Mesenchymal stem cell (in vitro differentiated cells and primary cell): Measurements from ENCODE around the gene GRIN2C.

Source experiments
- DNase-seq: peaks from one replicate; pipeline ENCODE4 v3.0.0-alpha.2; 2013
- H2AFZ ChIP-seq: one replicate; pipeline ENCODE4 v1.6.1; 2013; ENCODE audit warnings: low read depth, mild to moderate bottlenecking, control low read depth, inconsistent platforms, low read length, moderate library complexity
- H2AK5ac ChIP-seq: 2 replicates; pipeline ENCODE4 v1.6.1; 2013; ENCODE audit warnings: low read length, moderate library complexity, mild to moderate bottlenecking, inconsistent platforms; ENCODE audit not compliant: severe bottlenecking
- H2BK120ac ChIP-seq: one replicate; pipeline ENCODE4 v1.6.1; 2013; ENCODE audit warnings: low read depth, mild to moderate bottlenecking, inconsistent platforms, low read length, moderate library complexity
- H2BK12ac ChIP-seq, 2 experiments: one replicate each; pipeline ENCODE4 v1.6.1; 2013; ENCODE audit warnings: inconsistent platforms in 2 of 2, low read length in 2 of 2, mild to moderate bottlenecking in 2 of 2, moderate library complexity in 2 of 2, control low read depth in 1 of 2
- H2BK15ac ChIP-seq: one replicate; pipeline ENCODE4 v1.6.1; 2013; ENCODE audit warnings: mild to moderate bottlenecking, low read depth, inconsistent platforms; ENCODE audit not compliant: poor library complexity, severe bottlenecking
- H2BK5ac ChIP-seq: 2 replicates; pipeline ENCODE4 v1.6.1; 2013; ENCODE audit warnings: low read depth, mild to moderate bottlenecking, low read length, control low read depth, inconsistent platforms; ENCODE audit not compliant: poor library complexity, severe bottlenecking
- H3K14ac ChIP-seq, 2 experiments: one replicate each; pipeline ENCODE4 v1.6.1; 2013; ENCODE audit warnings: inconsistent platforms in 2 of 2, low read length in 2 of 2, control low read depth in 1 of 2, mild to moderate bottlenecking in 1 of 2, moderate library complexity in 1 of 2
- H3K18ac ChIP-seq, 2 experiments: one replicate each; pipeline ENCODE4 v1.6.1; 2013; ENCODE audit warnings: inconsistent platforms in 2 of 2, low read length in 2 of 2, control low read depth in 1 of 2, low read depth in 1 of 2, mild to moderate bottlenecking in 1 of 2
- H3K23ac ChIP-seq, 2 experiments: one replicate each; pipeline ENCODE4 v1.6.1; 2013; ENCODE audit warnings: inconsistent platforms in 2 of 2, low read length in 2 of 2, mild to moderate bottlenecking in 2 of 2, moderate library complexity in 2 of 2, control low read depth in 1 of 2
- H3K27ac ChIP-seq: 2 replicates; pipeline ENCODE4 v1.5.1; 2013; ENCODE audit warnings: mild to moderate bottlenecking, moderate library complexity, low read length, control low read depth, inconsistent platforms; ENCODE audit not compliant: poor library complexity, severe bottlenecking
- H3K27me3 ChIP-seq, 2 experiments: 2 replicates each; pipeline versions ENCODE4 v1.6.1 to v1.7.0; 2013; ENCODE audit warnings: low read length in 2 of 2, mild to moderate bottlenecking in 2 of 2, moderate library complexity in 2 of 2, control low read depth in 1 of 2, inconsistent platforms in 1 of 2; ENCODE audit not compliant: control insufficient read depth in 1 of 2, insufficient read depth in 1 of 2
- H3K36me3 ChIP-seq, 2 experiments: 2 replicates each; pipeline versions ENCODE4 v1.6.1 to v1.7.0; 2013; ENCODE audit warnings: low read length in 2 of 2, control low read depth in 1 of 2, inconsistent platforms in 1 of 2, low read depth in 1 of 2, mild to moderate bottlenecking in 1 of 2; ENCODE audit not compliant: insufficient read depth in 2 of 2, control insufficient read depth in 1 of 2
- H3K4ac ChIP-seq, 2 experiments: one replicate each; pipeline ENCODE4 v1.6.1; 2013; ENCODE audit warnings: inconsistent platforms in 2 of 2, low read length in 2 of 2, mild to moderate bottlenecking in 2 of 2, moderate library complexity in 2 of 2, control low read depth in 1 of 2, low read depth in 1 of 2
- H3K4me1 ChIP-seq: 2 replicates; pipeline ENCODE4 v1.6.1; 2013; ENCODE audit warnings: low read depth, low read length, control low read depth; ENCODE audit not compliant: control insufficient read depth, insufficient read depth
- H3K4me2 ChIP-seq: 2 replicates; pipeline ENCODE4 v1.6.1; 2013; ENCODE audit warnings: low read length, mild to moderate bottlenecking, inconsistent platforms; ENCODE audit not compliant: poor library complexity, severe bottlenecking
- H3K4me3 ChIP-seq, 2 experiments: 2 replicates each; pipeline versions ENCODE4 v1.5.1 to v1.7.0; 2013; ENCODE audit warnings: low read length in 2 of 2, mild to moderate bottlenecking in 2 of 2, control low read depth in 1 of 2, low read depth in 1 of 2; ENCODE audit not compliant: insufficient read depth in 1 of 2
- H3K79me1 ChIP-seq: replicated peaks from 2 replicates; pipeline ENCODE4 v1.6.1; 2013; ENCODE audit warnings: mild to moderate bottlenecking, control low read depth, low read length, inconsistent platforms; ENCODE audit not compliant: poor library complexity, severe bottlenecking
- H3K9ac ChIP-seq: 2 replicates; pipeline ENCODE4 v1.7.0; 2013; ENCODE audit warnings: mild to moderate bottlenecking, low read length, moderate library complexity
- H3K9me3 ChIP-seq: 2 replicates; pipeline ENCODE4 v1.7.0; 2013; ENCODE audit warnings: mild to moderate bottlenecking, low read length; ENCODE audit not compliant: control insufficient read depth
- H4K8ac ChIP-seq: one replicate; pipeline ENCODE4 v1.6.1; 2013; ENCODE audit warnings: inconsistent platforms, mild to moderate bottlenecking, low read length, moderate library complexity
- H4K91ac ChIP-seq: one replicate; pipeline ENCODE4 v1.6.1; 2013; ENCODE audit warnings: mild to moderate bottlenecking, low read length, inconsistent platforms
- WGBS: methylation state at CpG from one replicate; pipeline ENCODE4 v1.1.7; 2013; ENCODE audit warnings: mixed read lengths; 5-methylcytosine and 5-hydroxymethylcytosine counted together

The GRIN2C gene

GRCh38 chr17:74815550-74816370 lies 43.9 kb downstream of the GRIN2C start:
- Histone ChIP-seq H2BK5ac (no peak overlapping the region), H3K27ac (no peak overlapping the region), H4K91ac (no peak overlapping the region), H4K8ac (no peak overlapping the region), H3K79me1 (no peaks in the 10 kb centered on the region), H2AK5ac (no peak overlapping the region), H3K36me3 (peaks cover 26 to 45% of the 10 kb centered on the region in 2 experiments), H3K9ac (no peak overlapping the region), H3K18ac (no peak overlapping the region), H2BK12ac (no peak overlapping the region), H2BK120ac (no peak overlapping the region), H3K4me1 (peaks cover 10% of the 10 kb centered on the region), H3K4ac (no peak overlapping the region), H3K14ac (no peak overlapping the region), H3K27me3 (no peaks in the 10 kb centered on the region), H3K23ac (no peak overlapping the region), H3K4me3 (no peak overlapping the region), H3K4me2 (no peak overlapping the region), H2AFZ (no peak overlapping the region), H2BK15ac (no peak overlapping the region), H3K9me3 (no peaks in the 10 kb centered on the region)
- no peak for DNase-seq
- 78% methylated on average over 15 of the region's 15 CpGs for WGBS

DNA sequence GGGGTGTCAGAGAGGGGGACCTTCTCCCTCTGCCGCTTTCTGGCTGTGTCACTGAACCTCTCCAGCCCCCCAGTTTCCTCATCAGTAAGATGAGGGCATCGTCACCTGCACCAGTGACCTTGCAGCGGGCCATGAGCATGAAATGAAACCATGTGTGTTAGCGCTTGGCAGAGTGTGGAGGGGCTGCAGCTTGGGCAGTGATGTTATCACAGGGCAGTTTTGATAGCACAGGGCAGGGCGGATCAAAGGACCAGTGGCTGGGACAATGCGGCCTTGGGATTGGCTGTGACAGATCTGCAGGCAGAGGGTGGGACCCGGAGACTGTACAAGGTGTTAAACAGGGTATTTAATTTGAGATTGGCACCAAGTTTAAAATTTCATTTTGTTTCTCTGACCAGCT lies 44.6 kb downstream of the GRIN2C start:
- Histone ChIP-seq H3K79me1 (no peaks in the 10 kb centered on the region), H2AFZ (no peak overlapping the region), H2BK15ac (no peak overlapping the region), H3K27me3 (no peaks in the 10 kb centered on the region), H3K27ac (no peak overlapping the region), H4K8ac (no peak overlapping the region), H2BK120ac (no peak overlapping the region), H3K14ac (peak overlapping the region in 1 of 2 experiments; percentile 36), H3K9ac (no peak overlapping the region), H3K18ac (no peak overlapping the region), H3K9me3 (no peaks in the 10 kb centered on the region), H3K23ac (no peak overlapping the region), H3K4me1 (peaks cover 7% of the 10 kb centered on the region), H2AK5ac (no peak overlapping the region), H2BK5ac (no peak overlapping the region), H3K4ac (no peak overlapping the region), H3K4me2 (no peak overlapping the region), H3K4me3 (no peak overlapping the region), H3K36me3 (peaks cover 29 to 38% of the 10 kb centered on the region in 2 experiments), H4K91ac (no peak overlapping the region), H2BK12ac (no peak overlapping the region)
- DNase-seq = no peak
- 97% methylated on average over 7 of the region's 7 CpGs for whole genome bisulfite sequencing

DNA sequence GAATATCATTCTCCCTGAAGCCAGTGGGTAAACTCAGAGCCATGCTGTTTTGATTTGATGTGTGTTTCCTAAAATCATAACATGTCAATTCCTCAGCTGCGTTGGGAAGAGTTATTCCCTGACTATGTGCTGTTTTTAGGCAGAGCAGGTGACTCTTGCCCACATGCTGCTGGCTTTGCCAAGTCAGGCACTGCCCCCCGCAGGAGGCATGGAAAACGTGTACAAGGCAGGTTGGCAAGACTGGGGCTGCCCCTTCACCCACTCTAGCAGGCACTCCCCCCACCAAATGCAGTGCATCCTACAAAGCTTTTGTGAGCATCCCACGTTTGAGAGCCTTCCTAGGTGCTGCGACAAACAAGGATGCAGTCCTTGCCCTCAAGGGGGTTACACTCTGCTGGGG lies 45.2 kb downstream of the GRIN2C start:
- no peak overlapping the region for H2BK120ac ChIP-seq
- no peaks in the 10 kb centered on the region for H3K79me1 ChIP-seq
- H3K4ac ChIP-seq = no peak overlapping the region
- H3K27ac ChIP-seq = no peak overlapping the region
- H3K18ac ChIP-seq = no peak overlapping the region
- H3K14ac ChIP-seq = no peak overlapping the region
- no peak overlapping the region for H3K4me2 ChIP-seq
- peaks cover 6% of the 10 kb centered on the region for H3K4me1 ChIP-seq
- H2BK12ac ChIP-seq = no peak overlapping the region
- H3K36me3 ChIP-seq = peaks cover 25 to 38% of the 10 kb centered on the region in 2 experiments
- no peak overlapping the region for H3K23ac ChIP-seq
- no peak overlapping the region for H4K91ac ChIP-seq
- H3K9me3 ChIP-seq = no peaks in the 10 kb centered on the region
- H2BK15ac ChIP-seq = no peak overlapping the region
- no peak overlapping the region for H2BK5ac ChIP-seq
- H4K8ac ChIP-seq = no peak overlapping the region
- H2AK5ac ChIP-seq = no peak overlapping the region
- H3K4me3 ChIP-seq = no peak overlapping the region
- no peak overlapping the region for H2AFZ ChIP-seq
- no peaks in the 10 kb centered on the region for H3K27me3 ChIP-seq
- no peak overlapping the region for H3K9ac ChIP-seq
- WGBS = 90% methylated on average over 5 of the region's 5 CpGs
- no peak for DNase-seq

DNA sequence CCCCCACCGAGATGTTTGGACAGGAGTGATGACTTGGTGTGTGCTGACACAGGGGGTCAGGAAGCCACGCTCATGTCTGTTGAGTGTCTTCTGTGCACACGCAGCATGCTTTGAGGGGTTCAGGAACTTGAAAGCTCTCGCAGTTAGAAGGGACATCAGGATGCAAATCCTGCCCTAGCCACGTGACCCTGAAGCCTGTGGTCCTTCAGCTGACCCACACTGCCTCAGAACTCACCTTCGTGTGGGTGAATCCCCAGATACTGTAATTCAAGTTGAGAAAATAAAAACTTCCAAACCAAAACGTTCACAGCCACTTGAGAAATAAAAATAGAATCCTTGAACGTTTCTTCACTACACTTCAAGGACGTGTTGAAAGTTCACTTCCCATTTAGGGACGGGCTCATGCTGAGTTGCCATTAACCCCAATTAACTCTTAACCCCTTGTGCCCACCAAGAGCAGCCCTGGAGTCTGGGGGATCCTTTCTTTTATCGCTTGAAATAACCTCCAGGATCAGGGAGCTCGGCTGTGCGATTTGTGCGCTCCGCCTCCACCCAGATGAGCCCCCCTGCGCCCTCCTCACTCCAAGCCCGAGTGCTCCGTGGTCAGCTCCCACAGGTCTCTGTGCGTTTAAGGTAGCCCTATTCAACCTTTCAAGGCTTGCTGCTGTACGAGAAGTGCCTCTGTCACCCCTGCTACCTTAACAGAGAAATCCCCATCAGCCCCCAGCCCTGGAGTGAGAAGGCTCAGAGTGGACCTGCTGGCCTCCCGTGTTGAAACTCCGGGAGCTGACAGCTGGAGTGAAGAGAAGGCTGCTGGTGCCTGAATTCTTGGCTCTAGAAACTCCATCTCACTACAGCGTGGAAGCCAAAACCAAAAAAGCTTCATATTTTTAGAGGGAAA lies 47.3 kb downstream of the GRIN2C start:
- H3K4ac ChIP-seq = no peak overlapping the region
- no peak overlapping the region for H4K8ac ChIP-seq
- H4K91ac ChIP-seq = no peak overlapping the region
- no peak overlapping the region for H2BK5ac ChIP-seq
- H2BK15ac ChIP-seq = no peak overlapping the region
- no peak overlapping the region for H3K9ac ChIP-seq
- no peak overlapping the region for H3K4me2 ChIP-seq
- no peak overlapping the region for H3K18ac ChIP-seq
- H3K79me1 ChIP-seq = no peaks in the 10 kb centered on the region
- no peak overlapping the region for H3K27ac ChIP-seq
- no peak overlapping the region for H3K14ac ChIP-seq
- H2AFZ ChIP-seq = no peak overlapping the region
- H2BK120ac ChIP-seq = no peak overlapping the region
- H3K27me3 ChIP-seq = no peaks in the 10 kb centered on the region
- H2BK12ac ChIP-seq = no peak overlapping the region
- DNase-seq = peak; percentile 4
- peaks cover 20 to 47% of the 10 kb centered on the region in 2 experiments for H3K36me3 ChIP-seq
- H3K4me1 ChIP-seq = peaks cover 14% of the 10 kb centered on the region
- no peak overlapping the region for H3K4me3 ChIP-seq
- no peaks in the 10 kb centered on the region for H3K9me3 ChIP-seq
- H2AK5ac ChIP-seq = no peak overlapping the region
- 54% methylated on average over 23 of the region's 23 CpGs for WGBS
- H3K23ac ChIP-seq = no peak overlapping the region
